ENCODE measurements around the gene SUPT16H.

GRCh38 chr14:21346532-21347135 lies 37.2 kb downstream of the SUPT16H start:
- TF ChIP-seq CTCF (IDR thresholded peaks at IDR 0.05) = no peak
- TF ChIP-seq POLR2A (IDR thresholded peaks at IDR 0.05) = no peak

All from adrenal gland (tissue), 5 donors.